ENCODE results near the gene SPEN. TPM values are rescaled to one million over a fixed set of nuclear protein-coding genes. Genes with fewer than 3 reads are reported as not detected.

SPEN gene
- total and polyA plus RNA-seq, 7 experiments from 2014 or later = 10.1 to 92.1 (median 77.9) TPM

- H3K27ac ChIP-seq (ENCODE audit: low read depth, low read length) = peak overlapping the region; percentile 11
- no peaks in the 10 kb centered on the region for H3K27me3 Mint-ChIP-seq
- peaks cover 30 to 64% of the 10 kb centered on the region in 2 donors for H3K4me1 ChIP-seq (ENCODE audit: control insufficient read depth in 2 of 2, insufficient read depth in 2 of 2, low read length in 2 of 2)
- H3K27me3 ChIP-seq (ENCODE audit: control insufficient read depth in 2 of 2, insufficient read depth in 2 of 2, low read length in 2 of 2) = no peaks in the 10 kb centered on the region
- ChIA-PET POLR2A (no interaction called here), CTCF (no interaction called here)
- H3K27ac Mint-ChIP-seq = peak overlapping the region in 7 of 9 donors; percentile 12 to 69 (median 58)
- DNase-seq (no peak), ATAC-seq (no peak)
- H3K9me3 Mint-ChIP-seq = no peaks in the 10 kb centered on the region
- H3K36me3 Mint-ChIP-seq = peaks cover 0 to 25% (median 5%) of the 10 kb centered on the region in 5 donors
- peaks cover 0 to 11% (median 3%) of the 10 kb centered on the region in 3 experiments for H3K36me3 ChIP-seq (ENCODE audit: control insufficient read depth in 2 of 3, insufficient read depth in 3 of 3, low read length in 3 of 3)
- no peak overlapping the region for H3K4me3 ChIP-seq (ENCODE audit: low read length)
- H3K9me3 ChIP-seq (ENCODE audit: control insufficient read depth in 2 of 3, low read length in 3 of 3) = no peaks in the 10 kb centered on the region
- intact Hi-C loops (cut with micrococcal nuclease) = no loop called here
- peak overlapping the region in 4 of 10 donors; percentile 3 to 33 (median 14) for H3K4me3 Mint-ChIP-seq
- H3K4me1 Mint-ChIP-seq = peaks cover 65 to 93% (median 81%) of the 10 kb centered on the region in 7 donors
Observed at GRCh38 chr1:15953791-15954241, 106.3 kb downstream of the SPEN start.

DNA sequence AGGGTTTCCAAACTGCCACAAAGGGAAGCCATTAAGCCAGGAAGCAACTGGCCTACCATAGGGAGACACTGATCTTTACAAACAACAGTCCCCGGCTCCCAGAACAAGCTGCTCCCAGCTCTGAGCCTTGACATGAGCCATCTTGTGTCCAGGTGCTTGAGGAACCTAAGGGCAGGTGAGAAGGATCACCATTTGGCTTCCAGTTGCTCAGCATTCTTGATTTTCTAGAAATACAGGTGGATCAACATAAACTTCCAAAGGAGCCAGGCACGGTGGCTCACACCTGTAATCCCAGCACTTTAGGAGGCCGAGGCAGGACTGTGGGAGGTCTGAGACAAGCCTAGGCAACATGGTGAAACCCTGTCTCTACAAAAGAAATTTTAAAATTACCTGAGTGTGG is 106.8 kb downstream of the SPEN start:
- H3K9me3 Mint-ChIP-seq = no peaks in the 10 kb centered on the region
- ATAC-seq (no peak), DNase-seq (no peak)
- Histone ChIP-seq H3K9me3 (ENCODE audit: control insufficient read depth in 2 of 3, low read length in 3 of 3) (no peaks in the 10 kb centered on the region), H3K4me1 (ENCODE audit: control insufficient read depth in 2 of 2, insufficient read depth in 2 of 2, low read length in 2 of 2) (peaks cover 25 to 64% of the 10 kb centered on the region in 2 donors), H3K36me3 (ENCODE audit: control insufficient read depth in 2 of 3, insufficient read depth in 3 of 3, low read length in 3 of 3) (peaks cover 0 to 11% (median 3%) of the 10 kb centered on the region in 3 experiments), H3K27me3 (ENCODE audit: control insufficient read depth in 2 of 2, insufficient read depth in 2 of 2, low read length in 2 of 2) (no peaks in the 10 kb centered on the region), H3K4me3 (ENCODE audit: low read length) (no peak overlapping the region), H3K27ac (ENCODE audit: low read depth, low read length) (peak overlapping the region; percentile 11)
- CTCF ChIA-PET = no interaction called here
- peaks cover 65 to 93% (median 82%) of the 10 kb centered on the region in 7 donors for H3K4me1 Mint-ChIP-seq
- POLR2A ChIA-PET = no interaction called here
- peak overlapping the region in 7 of 9 donors; percentile 18 to 69 (median 54) for H3K27ac Mint-ChIP-seq
- no peaks in the 10 kb centered on the region for H3K27me3 Mint-ChIP-seq
- H3K4me3 Mint-ChIP-seq = peak overlapping the region in 2 of 10 donors; percentile 9 to 20
- peaks cover 0 to 25% (median 5%) of the 10 kb centered on the region in 5 donors for H3K36me3 Mint-ChIP-seq
- intact Hi-C loops (cut with micrococcal nuclease) = no loop called here

GRCh38 chr1:15955552-15955951 is 108.0 kb downstream of the SPEN start:
- H3K4me1 Mint-ChIP-seq = peaks cover 58 to 93% (median 86%) of the 10 kb centered on the region in 7 donors
- peaks cover 0 to 24% (median 6%) of the 10 kb centered on the region in 5 donors for H3K36me3 Mint-ChIP-seq
- Histone ChIP-seq H3K27me3 (ENCODE audit: control insufficient read depth in 2 of 2, insufficient read depth in 2 of 2, low read length in 2 of 2) (no peaks in the 10 kb centered on the region), H3K4me3 (ENCODE audit: low read length) (no peak overlapping the region), H3K4me1 (ENCODE audit: control insufficient read depth in 2 of 2, insufficient read depth in 2 of 2, low read length in 2 of 2) (peaks cover 15 to 55% of the 10 kb centered on the region in 2 donors), H3K9me3 (ENCODE audit: control insufficient read depth in 2 of 3, low read length in 3 of 3) (no peaks in the 10 kb centered on the region), H3K27ac (ENCODE audit: low read depth, low read length) (no peak overlapping the region), H3K36me3 (ENCODE audit: control insufficient read depth in 2 of 3, insufficient read depth in 3 of 3, low read length in 3 of 3) (peaks cover 0 to 11% (median 3%) of the 10 kb centered on the region in 3 experiments)
- H3K27me3 Mint-ChIP-seq = no peaks in the 10 kb centered on the region
- no peak for DNase-seq
- peak overlapping the region in 1 of 10 donors; percentile 22 for H3K4me3 Mint-ChIP-seq
- H3K27ac Mint-ChIP-seq = peak overlapping the region in 6 of 9 donors; percentile 3 to 80 (median 38)
- intact Hi-C loops (cut with micrococcal nuclease) = no loop called here
- ChIA-PET CTCF (no interaction called here), POLR2A (interaction anchor here (0.6 to 2.3 kb wide), 2 partner anchors 21 to 494 kb away, joined by 3 to 11 read pairs; partner anchors contain the start of gene ZBTB17)
- ATAC-seq = no peak
- no peaks in the 10 kb centered on the region for H3K9me3 Mint-ChIP-seq

GRCh38 chr1:15956150-15956549 is 108.6 kb downstream of the SPEN start:
- Histone ChIP-seq H3K27ac (ENCODE audit: low read depth, low read length) (no peak overlapping the region), H3K27me3 (ENCODE audit: control insufficient read depth in 2 of 2, insufficient read depth in 2 of 2, low read length in 2 of 2) (no peaks in the 10 kb centered on the region), H3K36me3 (ENCODE audit: control insufficient read depth in 2 of 3, insufficient read depth in 3 of 3, low read length in 3 of 3) (peaks cover 0 to 11% (median 3%) of the 10 kb centered on the region in 3 experiments), H3K9me3 (ENCODE audit: control insufficient read depth in 2 of 3, low read length in 3 of 3) (no peaks in the 10 kb centered on the region), H3K4me1 (ENCODE audit: control insufficient read depth in 2 of 2, insufficient read depth in 2 of 2, low read length in 2 of 2) (peaks cover 9 to 49% of the 10 kb centered on the region in 2 donors), H3K4me3 (ENCODE audit: low read length) (no peak overlapping the region)
- Mint-ChIP-seq H3K27ac (peak overlapping the region in 7 of 9 donors; percentile 3 to 80 (median 48)), H3K4me1 (peaks cover 52 to 93% (median 83%) of the 10 kb centered on the region in 7 donors), H3K36me3 (peaks cover 0 to 24% (median 6%) of the 10 kb centered on the region in 5 donors), H3K4me3 (peak overlapping the region in 5 of 10 donors; percentile 1 to 51 (median 3)), H3K27me3 (no peaks in the 10 kb centered on the region), H3K9me3 (no peaks in the 10 kb centered on the region)
- no peak for DNase-seq
- ATAC-seq = no peak
- POLR2A ChIA-PET = interaction anchor here (0.6 to 2.3 kb wide), 3 partner anchors 20 to 494 kb away, joined by 3 to 11 read pairs (median 3); partner anchors contain the start of gene ZBTB17
- CTCF ChIA-PET = no interaction called here
- intact Hi-C loops (cut with micrococcal nuclease) = no loop called here

GRCh38 chr1:15957221-15958095 is 110.0 kb downstream of the SPEN start:
- H3K4me1 Mint-ChIP-seq = peaks cover 45 to 87% (median 76%) of the 10 kb centered on the region in 7 donors
- Histone ChIP-seq H3K4me3 (ENCODE audit: low read length) (no peak overlapping the region), H3K4me1 (ENCODE audit: control insufficient read depth in 2 of 2, insufficient read depth in 2 of 2, low read length in 2 of 2) (peaks cover 4 to 42% of the 10 kb centered on the region in 2 donors), H3K36me3 (ENCODE audit: control insufficient read depth in 2 of 3, insufficient read depth in 3 of 3, low read length in 3 of 3) (peaks cover 0 to 19% (median 3%) of the 10 kb centered on the region in 3 experiments), H3K27ac (ENCODE audit: low read depth, low read length) (no peak overlapping the region), H3K9me3 (ENCODE audit: control insufficient read depth in 2 of 3, low read length in 3 of 3) (no peaks in the 10 kb centered on the region), H3K27me3 (ENCODE audit: control insufficient read depth in 2 of 2, insufficient read depth in 2 of 2, low read length in 2 of 2) (no peaks in the 10 kb centered on the region)
- H3K27ac Mint-ChIP-seq = peak overlapping the region in 5 of 9 donors; percentile 2 to 80 (median 38)
- POLR2A ChIA-PET = interaction anchor here (2.3 kb wide), 1 partner anchor 19 kb away, joined by 11 read pairs; the partner anchor contains the start of gene ZBTB17
- peak overlapping the region in 2 of 10 donors; percentile 1 to 35 for H3K4me3 Mint-ChIP-seq
- no peak for DNase-seq
- intact Hi-C loops (cut with micrococcal nuclease) = no loop called here
- ATAC-seq = no peak
- H3K27me3 Mint-ChIP-seq = no peaks in the 10 kb centered on the region
- CTCF ChIA-PET = interaction anchor here (2.1 kb wide), 1 partner anchor 142 kb away, joined by 6 read pairs; no protein-coding TSS in a partner anchor
- H3K36me3 Mint-ChIP-seq = peaks cover 0 to 25% (median 6%) of the 10 kb centered on the region in 5 donors
- H3K9me3 Mint-ChIP-seq = no peaks in the 10 kb centered on the region

DNA sequence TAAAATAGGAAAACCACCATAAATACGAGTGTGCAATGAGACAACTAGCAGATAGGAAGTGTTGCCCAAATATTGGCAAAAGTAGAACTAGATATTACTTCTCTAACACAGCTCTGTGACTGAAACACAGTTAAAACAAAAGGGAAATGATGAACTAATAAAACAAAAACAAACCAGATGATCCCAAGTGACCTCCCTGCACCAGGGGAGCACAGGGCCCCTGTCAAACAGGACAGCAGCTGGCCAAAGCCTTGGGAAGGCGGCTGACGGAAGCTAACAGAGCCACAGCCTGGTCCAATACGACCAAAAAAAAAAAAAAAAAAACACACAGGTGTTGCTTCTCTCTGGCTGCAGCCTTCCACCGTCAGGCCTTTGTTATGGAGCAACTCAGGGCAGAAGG is 110.6 kb downstream of the SPEN start:
- Histone ChIP-seq H3K9me3 (ENCODE audit: control insufficient read depth in 2 of 3, low read length in 3 of 3) (no peaks in the 10 kb centered on the region), H3K4me1 (ENCODE audit: control insufficient read depth in 2 of 2, insufficient read depth in 2 of 2, low read length in 2 of 2) (peaks cover 4 to 42% of the 10 kb centered on the region in 2 donors), H3K4me3 (ENCODE audit: low read length) (no peak overlapping the region), H3K27me3 (ENCODE audit: control insufficient read depth in 2 of 2, insufficient read depth in 2 of 2, low read length in 2 of 2) (no peaks in the 10 kb centered on the region), H3K36me3 (ENCODE audit: control insufficient read depth in 2 of 3, insufficient read depth in 3 of 3, low read length in 3 of 3) (peaks cover 0 to 22% (median 3%) of the 10 kb centered on the region in 3 experiments), H3K27ac (ENCODE audit: low read depth, low read length) (no peak overlapping the region)
- CTCF ChIA-PET = interaction anchor here (2.1 kb wide), 1 partner anchor 143 kb away, joined by 6 read pairs; no protein-coding TSS in a partner anchor
- Mint-ChIP-seq H3K4me1 (peaks cover 45 to 87% (median 73%) of the 10 kb centered on the region in 7 donors), H3K36me3 (peaks cover 0 to 21% (median 6%) of the 10 kb centered on the region in 5 donors), H3K27me3 (no peaks in the 10 kb centered on the region), H3K4me3 (peak overlapping the region in 1 of 10 donors; percentile 1), H3K9me3 (no peaks in the 10 kb centered on the region), H3K27ac (peak overlapping the region in 5 of 9 donors; percentile 2 to 80 (median 43))
- POLR2A ChIA-PET = interaction anchor here (2.3 kb wide), 1 partner anchor 18 kb away, joined by 11 read pairs; the partner anchor contains the start of gene ZBTB17
- intact Hi-C loops (cut with micrococcal nuclease) = no loop called here
- no peak for ATAC-seq
- DNase-seq = no peak

Measured in naive thymus-derived CD4-positive, alpha-beta T cell (primary cell).